CD4-positive, alpha-beta T cell treated with Interleukin-21 for 1 hour (primary cell): ENCODE results near the gene TSSK3.
"Not testable (repeated sequence)": the region's sequence is repeated elsewhere in the genome, so short reads cannot be mapped to it uniquely, and the experiment has no call there.

ENCODE experiments used
- DNase-seq: peaks from one replicate; pipeline ENCODE4 v3.0.0-alpha.2; 2020

TSSK3 gene

DNA sequence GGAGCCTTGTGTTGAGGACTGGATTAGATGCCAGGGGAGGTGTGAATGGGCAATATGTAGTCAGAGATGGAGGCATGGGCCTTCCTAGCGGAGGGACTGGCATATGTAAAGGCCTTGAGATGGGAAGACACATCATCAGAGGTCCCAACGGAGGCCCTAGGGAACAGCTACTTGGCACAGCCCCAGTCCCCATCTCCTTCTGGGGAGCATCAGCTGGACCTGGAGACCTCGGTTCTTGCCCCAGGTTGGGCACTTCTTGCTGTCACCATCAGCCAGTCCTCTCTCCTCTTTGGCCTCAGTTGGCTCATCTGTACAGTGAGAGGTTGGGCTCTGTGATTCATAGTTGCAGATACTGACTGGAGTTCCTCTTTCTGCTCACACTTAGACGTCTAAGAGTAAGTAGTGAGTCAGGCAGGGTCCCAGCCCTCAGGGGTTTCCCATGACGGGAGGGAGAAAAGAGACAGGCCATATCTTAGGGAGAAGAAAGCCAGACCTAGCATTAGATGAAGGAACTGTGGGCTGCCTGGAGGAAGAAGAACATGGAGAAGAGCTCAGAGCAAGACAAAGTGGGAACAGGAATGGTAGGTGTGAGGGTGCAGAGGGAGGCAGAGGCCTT, 22.9 kb upstream of the TSSK3 start:
- no peak for DNase-seq

GRCh38 chr1:32341186-32341757, 21.1 kb upstream of the TSSK3 start:
- DNase-seq = no peak

DNA sequence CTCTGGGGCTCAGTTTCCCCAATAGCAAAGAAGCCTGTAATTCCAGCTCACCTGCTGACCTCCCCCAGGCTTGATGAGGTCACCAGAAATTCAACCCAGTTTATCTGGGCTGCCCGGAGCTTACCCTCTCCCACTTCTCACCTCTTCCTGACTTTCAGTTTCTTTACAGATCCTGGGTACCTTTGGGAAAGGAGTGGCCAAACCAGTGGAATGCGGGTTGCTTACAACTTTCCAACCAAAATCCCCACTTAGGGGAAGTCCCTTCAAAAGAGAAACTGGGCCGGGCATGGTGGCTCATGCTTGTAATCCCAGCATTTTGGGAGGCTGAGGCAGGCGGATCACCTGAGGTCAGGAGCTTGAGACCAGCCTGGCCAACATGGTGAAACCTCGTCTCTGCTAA, 20.4 kb upstream of the TSSK3 start:
- no peak for DNase-seq

- no peak for DNase-seq
These were observed 19.6 kb upstream of the TSSK3 start for GRCh38 chr1:32342704-32343103.

DNA sequence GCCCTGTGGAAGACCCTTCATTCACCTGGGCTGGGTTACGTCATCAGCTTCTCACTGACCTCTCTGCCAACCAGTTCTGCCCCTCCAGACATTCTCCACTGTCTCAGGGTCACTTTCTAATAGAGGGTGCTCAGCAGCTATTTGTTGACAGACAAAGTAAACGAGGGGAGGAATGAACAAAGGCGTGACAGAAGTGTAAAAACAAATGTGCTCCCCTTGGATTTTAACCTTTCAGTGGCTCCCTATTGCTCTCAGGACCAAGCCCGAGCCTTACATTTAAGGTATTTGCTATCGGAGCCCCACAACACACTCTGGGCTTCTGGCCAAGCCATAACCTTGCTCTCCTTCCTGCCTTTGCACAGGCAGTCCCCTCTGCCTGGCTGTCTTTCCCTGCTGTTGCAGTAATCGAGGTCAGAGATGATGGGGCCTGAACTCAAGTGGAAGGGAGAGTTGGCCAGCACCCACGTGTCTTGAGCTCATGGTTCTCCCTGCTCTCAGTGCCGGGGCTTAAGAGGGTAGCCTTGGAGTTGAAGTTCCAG, 17.0 kb upstream of the TSSK3 start:
- DNase-seq = no peak

GRCh38 chr1:32346532-32347157, 15.7 kb upstream of the TSSK3 start:
- DNase-seq = no peak

DNA sequence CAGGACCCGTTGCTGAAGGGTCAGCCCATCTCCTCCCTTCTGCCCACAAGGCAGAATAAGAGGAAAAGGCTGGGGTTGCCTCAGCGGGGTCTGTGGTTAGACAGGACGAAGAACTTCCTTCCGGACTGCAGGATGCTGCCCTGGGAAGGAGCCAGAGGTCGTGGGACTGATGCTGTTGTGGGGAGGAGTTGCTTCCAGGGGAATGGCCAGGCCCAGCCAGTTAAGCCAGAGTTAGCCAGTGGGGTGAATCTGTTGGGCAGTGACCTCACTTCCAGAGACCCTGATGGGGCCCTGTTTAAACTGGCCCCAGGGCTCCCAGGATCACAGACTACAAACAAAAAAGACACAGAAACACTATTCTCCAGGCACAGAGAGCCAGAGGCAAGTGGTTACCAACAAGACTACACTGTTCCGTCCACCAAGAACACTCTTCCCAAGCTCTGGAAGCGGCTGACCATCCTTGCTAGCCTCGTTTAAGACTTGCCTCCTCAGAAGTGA, 13.1 kb upstream of the TSSK3 start:
- no peak for DNase-seq

GRCh38 chr1:32350785-32351398, 11.4 kb upstream of the TSSK3 start:
- no peak for DNase-seq

- DNase-seq = peak; percentile 95
These were observed 10.7 kb upstream of the TSSK3 start for GRCh38 chr1:32351399-32352238.

GRCh38 chr1:32352239-32352745, 10.0 kb upstream of the TSSK3 start:
- DNase-seq = no peak

GRCh38 chr1:32352831-32353383, 9.4 kb upstream of the TSSK3 start:
- DNase-seq = no peak

DNA sequence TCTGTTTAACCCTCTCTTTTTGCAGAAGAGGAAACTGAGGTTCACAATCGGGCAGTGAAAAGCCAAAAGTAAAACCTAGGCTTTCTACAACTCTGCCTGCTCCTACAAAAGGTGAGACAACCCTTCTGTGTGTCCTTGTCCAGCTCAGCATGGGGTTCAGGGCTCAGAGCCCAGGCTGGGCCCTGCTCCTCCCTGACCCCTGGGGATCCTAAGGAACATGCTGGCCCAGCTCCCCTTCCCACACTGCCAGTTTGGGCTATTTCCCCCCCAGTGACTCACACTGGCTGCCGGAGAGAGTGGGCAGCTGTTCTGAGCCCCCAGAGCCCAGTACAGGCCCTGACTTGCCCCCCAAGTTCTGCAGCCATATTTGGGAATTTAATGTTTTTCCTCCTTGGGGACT, 8.9 kb upstream of the TSSK3 start:
- DNase-seq = no peak

DNA sequence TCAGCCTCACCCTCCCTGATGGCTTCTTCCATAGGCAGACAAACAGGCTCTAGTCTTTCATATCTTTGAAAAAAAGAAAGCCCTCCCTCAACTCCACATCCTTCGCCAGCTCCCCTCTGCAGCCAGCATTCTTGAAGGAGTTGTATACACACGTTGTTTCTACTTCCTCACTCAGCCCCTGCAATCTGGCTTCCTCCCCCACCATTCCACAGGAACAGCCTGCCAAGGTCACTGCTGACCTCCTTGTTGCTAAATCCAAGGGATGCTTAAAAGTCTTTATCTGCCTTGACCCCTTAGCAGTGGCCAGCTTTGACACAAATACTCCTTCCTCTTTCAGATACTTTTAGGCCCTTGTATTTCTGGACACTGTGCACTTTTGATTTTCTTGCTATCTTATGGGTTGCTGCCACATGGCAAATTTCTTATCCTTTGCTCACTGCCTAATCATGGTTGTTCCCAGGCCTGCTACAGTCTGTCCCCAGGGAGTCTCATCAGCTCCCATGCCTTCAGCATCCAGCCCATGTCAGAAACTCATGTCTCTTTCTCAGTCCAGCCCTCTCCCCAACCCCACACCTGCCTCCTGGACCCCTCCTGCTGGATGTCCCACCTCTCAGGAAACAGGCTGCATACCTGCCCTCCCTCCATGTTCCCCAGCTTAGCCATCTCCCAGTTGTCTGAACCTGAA, 8.3 kb upstream of the TSSK3 start:
- no peak for DNase-seq

DNA sequence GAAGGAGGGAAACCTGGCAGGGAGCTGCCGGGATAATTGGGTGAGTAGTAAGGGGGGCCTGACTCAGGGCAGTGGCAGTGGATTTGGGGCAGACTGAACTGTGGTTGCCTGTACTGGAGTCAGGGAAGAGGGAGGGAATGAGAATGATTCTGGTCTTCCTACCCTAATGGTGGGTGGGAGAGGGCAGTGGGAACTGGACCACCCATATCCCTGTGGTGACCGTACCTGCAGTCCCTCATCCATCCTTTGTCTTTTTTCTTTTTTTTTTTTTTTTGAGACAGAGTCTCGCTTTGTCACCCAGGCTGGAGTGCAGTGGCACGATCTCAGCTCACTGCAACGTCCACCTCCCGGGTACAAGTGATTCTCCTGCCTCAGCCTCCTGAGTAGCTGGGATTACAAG, 6.6 kb upstream of the TSSK3 start:
- not testable (repeated sequence) for DNase-seq

GRCh38 chr1:32356478-32356877, 5.9 kb upstream of the TSSK3 start:
- no peak for DNase-seq

DNA sequence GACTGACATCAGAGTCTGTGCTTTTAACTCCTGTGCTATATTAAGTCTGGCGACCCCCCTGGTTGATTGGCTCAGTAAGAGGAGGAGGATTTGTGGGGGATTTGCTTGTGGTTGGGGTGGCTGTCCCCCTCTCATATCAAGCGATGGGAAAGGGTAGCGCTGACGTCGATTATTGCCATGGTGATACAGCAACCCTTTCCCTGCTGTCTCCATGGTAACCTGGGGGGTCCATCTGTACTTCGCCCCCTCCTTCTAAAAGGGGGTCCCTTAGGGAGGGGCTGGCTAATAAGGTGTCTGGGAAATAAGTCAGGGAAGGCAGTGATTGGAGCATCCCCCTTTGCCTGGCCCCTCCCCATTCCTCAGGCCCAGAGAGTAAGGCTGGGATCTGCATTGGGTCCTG, 4.7 kb upstream of the TSSK3 start:
- no peak for DNase-seq

DNA sequence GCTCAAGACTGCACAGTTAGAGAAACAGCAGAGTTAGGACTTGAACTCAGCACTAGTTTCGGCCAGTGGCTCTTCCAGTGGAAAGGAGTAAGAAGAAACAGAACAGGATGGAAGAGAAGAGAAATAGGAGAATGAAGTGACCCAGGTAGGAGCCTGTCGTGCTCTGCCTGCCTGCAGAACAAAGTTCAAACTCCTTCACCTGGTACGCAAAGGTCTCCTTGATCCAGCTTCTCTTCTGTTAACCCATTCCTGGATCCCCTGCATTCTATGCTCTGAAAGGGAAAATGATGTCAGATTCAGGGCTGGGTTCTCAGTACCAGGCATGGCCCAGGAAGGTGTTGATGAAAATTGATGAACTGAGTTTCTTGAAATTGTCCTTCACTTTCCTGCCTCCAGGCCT, 3.9 kb upstream of the TSSK3 start:
- DNase-seq = no peak

DNA sequence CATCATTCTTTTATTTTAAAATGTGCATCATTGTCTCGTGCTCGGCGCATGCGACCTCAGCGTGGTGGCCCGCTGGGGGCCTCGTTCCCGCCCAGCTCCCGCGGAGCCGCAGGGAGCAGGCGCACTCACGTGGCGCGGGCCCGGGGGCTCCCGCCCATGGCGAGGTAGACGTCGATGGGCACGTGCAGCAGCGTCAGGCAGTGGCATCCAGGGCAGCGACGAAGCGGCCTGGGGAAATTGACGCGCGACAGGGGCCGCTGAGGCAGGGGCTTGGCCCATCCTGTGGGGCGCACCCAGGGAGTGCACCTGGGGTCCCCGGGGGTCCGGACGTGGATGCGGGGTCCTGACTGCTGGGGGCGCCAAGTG, 1.0 kb upstream of the TSSK3 start:
- no peak for DNase-seq

DNA sequence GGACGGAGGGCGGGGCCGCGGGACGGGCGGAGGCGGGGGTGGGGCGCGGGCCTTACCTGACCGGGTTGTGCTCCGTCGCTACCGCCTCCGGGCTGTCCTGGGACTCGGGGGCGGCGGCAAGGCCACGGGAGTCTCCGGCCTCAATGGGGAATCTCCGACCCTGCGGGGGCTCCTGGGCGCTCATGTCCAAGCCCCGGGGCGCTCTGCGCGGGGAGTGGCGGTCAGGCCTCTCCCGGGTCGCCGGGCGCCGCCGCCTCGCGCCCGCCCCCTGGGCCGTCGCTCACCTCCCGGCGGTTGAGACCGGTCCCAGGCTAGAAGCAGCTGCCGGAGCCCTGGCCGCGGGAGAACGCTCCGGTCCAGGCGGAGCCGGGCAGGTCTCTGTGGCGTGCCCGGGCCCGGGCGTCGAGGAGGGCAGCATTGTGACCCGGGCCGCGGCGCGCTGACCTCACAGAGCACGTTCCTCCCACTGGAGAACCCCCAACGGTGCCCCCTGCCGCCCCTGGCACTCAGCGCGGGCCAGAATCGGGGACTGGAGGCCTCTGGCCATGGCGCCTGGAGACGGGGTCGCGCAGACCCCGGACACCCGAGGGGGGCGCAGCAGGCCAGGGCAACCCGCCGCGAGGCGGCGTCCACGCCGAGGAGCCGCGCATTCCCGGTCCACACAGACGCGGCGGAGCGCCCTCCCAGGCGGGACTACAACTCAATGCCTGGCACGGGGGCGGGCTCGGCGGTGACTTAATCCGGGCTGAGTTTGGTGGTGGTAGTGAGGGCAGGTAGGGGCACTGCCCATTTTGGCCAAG, 465 bp upstream of the TSSK3 start:
- DNase-seq = no peak

- no peak for DNase-seq
These were observed 1.4 kb downstream of the TSSK3 start for GRCh38 chr1:32363713-32364112.

GRCh38 chr1:32364836-32365235, 2.5 kb downstream of the TSSK3 start:
- no peak for DNase-seq
